Liver (tissue), 10 donors: Measurements from ENCODE around the gene SLC30A4. TPM values are rescaled to one million over a fixed set of nuclear protein-coding genes. Genes with fewer than 3 reads are reported as not detected.

Experiments used
- DNase-seq: peaks from one replicate; pipeline ENCODE4 v3.0.0-alpha.2; 2017; ENCODE audit warnings: low spot score
- H3K27ac ChIP-seq, 2 donors: one replicate each; pipeline ENCODE4 v1.7.0; 2013; ENCODE audit warnings: inconsistent platforms in 2 of 2, low read length in 2 of 2, control low read depth in 1 of 2, low read depth in 1 of 2, mild to moderate bottlenecking in 1 of 2
- H3K27me3 ChIP-seq, 4 donors: one replicate each; pipeline versions ENCODE4 v1.6.1 to v1.7.0; 2013; ENCODE audit warnings: low read length in 3 of 4, inconsistent platforms in 1 of 4, mild to moderate bottlenecking in 1 of 4, moderate library complexity in 1 of 4; ENCODE audit not compliant: control insufficient read depth in 4 of 4, insufficient read depth in 4 of 4
- H3K36me3 ChIP-seq, 4 donors: one replicate each; pipeline versions ENCODE4 v1.6.1 to v1.7.0; 2013; ENCODE audit warnings: low read length in 3 of 4, mild to moderate bottlenecking in 3 of 4, low read depth in 1 of 4, moderate library complexity in 1 of 4; ENCODE audit not compliant: control insufficient read depth in 4 of 4, insufficient read depth in 3 of 4
- H3K4me1 ChIP-seq, 4 donors: one replicate each; pipeline versions ENCODE4 v1.6.1 to v1.7.0; 2013; ENCODE audit warnings: low read length in 3 of 4, mild to moderate bottlenecking in 3 of 4, moderate library complexity in 1 of 4; ENCODE audit not compliant: control insufficient read depth in 4 of 4, insufficient read depth in 4 of 4
- H3K4me3 ChIP-seq, 3 donors: one replicate each; pipeline versions ENCODE4 v1.6.1 to v1.7.0; 2013; ENCODE audit warnings: low read length in 3 of 3, control low read depth in 1 of 3, low read depth in 1 of 3, mild to moderate bottlenecking in 1 of 3
- H3K9ac ChIP-seq, 2 donors: one replicate each; pipeline ENCODE4 v1.7.0; 2013; ENCODE audit warnings: low read length in 2 of 2, mild to moderate bottlenecking in 2 of 2, moderate library complexity in 2 of 2, control low read depth in 1 of 2, low read depth in 1 of 2
- H3K9me3 ChIP-seq, 4 donors: one replicate each; pipeline versions ENCODE4 v1.6.1 to v1.7.0; 2013; ENCODE audit warnings: low read length in 3 of 4; ENCODE audit not compliant: control insufficient read depth in 4 of 4
- CTCF ChIP-seq: fragments of 150-350 bp; IDR thresholded peaks from 2 replicates; pipeline ENCODE4 v1.5.1; 2017; ENCODE audit warnings: improper control_type of control experiment, low read depth, low read length; ENCODE audit not compliant: missing input control
- EGR1 ChIP-seq, 2 donors: IDR thresholded peaks; 2 replicates each; pipeline ENCODE4 v1.6.1; 2016 to 2018; ENCODE audit warnings: antibody characterized with exemption in 2 of 2, low read depth in 2 of 2
- GABPA ChIP-seq, 2 donors: IDR thresholded peaks in 1 of 2; conservative IDR thresholded peaks in 1 of 2; 2 replicates each; pipeline ENCODE4 v1.6.1; 2016; ENCODE audit warnings: antibody characterized with exemption in 2 of 2, mild to moderate bottlenecking in 1 of 2, moderate library complexity in 1 of 2
- NR2F2 ChIP-seq: IDR thresholded peaks from 2 replicates; pipeline ENCODE4 v1.6.1; 2016; ENCODE audit warnings: antibody characterized with exemption
- RAD21 ChIP-seq, 2 donors: IDR thresholded peaks; 2 replicates each; pipeline ENCODE4 v1.6.1; 2016; ENCODE audit warnings: antibody characterized with exemption in 2 of 2, mild to moderate bottlenecking in 2 of 2
- WGBS: extraction: QIAGEN DNeasy Blood & Tissue Kit; methylation state at CpG from one replicate; pipeline ENCODE4 v1.1.7; 2013; 5-methylcytosine and 5-hydroxymethylcytosine counted together
- polyA plus RNA-seq, 2 donors: library from polyadenylated mRNA; stranded (reverse) in 1 of 2; unstranded in 1 of 2; fragments of 200-250 nt in 1 of 2; fragments of >200 nt in 1 of 2; fragmentation: Nextera tagmentation in 1 of 2; extraction: Ambion mirVana in 1 of 2; gene quantifications; one replicate each; pipeline versions ENCODE4 v1.2.1 to v1.2.3, GENCODE V29; 2013 to 2015
- small RNA-seq: library from RNA; depleted of rRNA; stranded (forward); fragments of <200 nt; gene quantifications from one replicate; pipeline ENCODE3, GENCODE V24; 2014
- total RNA-seq, 2 donors: library from RNA; depleted of rRNA; stranded (reverse); fragments of >200 nt; gene quantifications; one replicate each; pipeline ENCODE4 v1.2.3, GENCODE V29; 2014
- donor health status: healthy.
- donor health status: healthy.
- donor health status: healthy.
- donor health status: healthy.
- donor health status: healthy.

SLC30A4 gene
- total and polyA plus RNA-seq, 4 donors, result 0.69 to 5.6 (median 2.7) TPM

DNA sequence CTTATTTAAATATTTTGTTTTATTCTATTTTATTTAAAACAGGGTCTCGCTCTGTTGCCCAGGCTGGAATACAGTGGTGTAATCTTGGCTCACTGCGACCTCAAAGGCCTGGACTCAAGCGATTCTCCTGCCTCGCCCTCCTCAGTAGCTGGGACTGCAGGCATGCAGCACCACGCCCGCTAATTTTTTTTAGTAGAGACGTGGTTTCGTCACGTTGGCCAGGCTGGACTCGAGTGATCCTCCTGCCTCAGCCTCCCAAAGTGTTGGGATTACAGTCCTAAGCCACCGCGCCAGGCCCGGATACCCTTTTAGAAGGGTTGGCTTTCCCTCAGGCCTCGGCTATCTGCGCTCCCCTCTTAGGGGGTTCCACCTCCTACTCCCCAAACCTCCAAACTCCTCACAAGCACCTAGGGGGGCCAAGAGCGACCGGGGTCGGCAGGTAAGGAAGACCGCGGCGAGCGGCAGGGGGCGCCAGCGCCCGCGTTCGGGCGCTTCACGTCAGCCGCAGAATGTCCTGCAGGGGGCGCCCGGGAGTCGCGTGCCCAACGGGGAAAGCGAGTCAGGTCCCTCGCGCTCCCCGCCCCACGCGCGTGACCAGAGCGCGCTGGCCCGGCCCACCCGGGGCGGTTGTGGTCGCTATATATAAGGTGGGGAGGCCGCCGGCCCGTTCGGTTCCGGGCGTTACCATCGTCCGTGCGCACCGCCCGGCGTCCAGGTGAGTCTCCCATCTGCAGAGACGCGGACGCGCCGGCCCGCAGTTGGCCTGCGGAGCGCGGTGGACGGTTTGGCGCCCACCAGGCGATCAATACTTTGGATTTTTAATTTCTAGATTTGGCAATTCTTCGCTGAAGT lies 92.4 kb downstream of the SLC30A4 start:
- no peak overlapping the region for H3K9ac ChIP-seq
- no peaks in the 10 kb centered on the region for H3K9me3 ChIP-seq
- no peak overlapping the region for H3K27ac ChIP-seq
- peak; percentile 92 for DNase-seq
- peaks cover 0 to 7% (median 4%) of the 10 kb centered on the region in 4 donors for H3K4me1 ChIP-seq
- peak; percentile 83 to 84 for TF ChIP-seq RAD21 (IDR thresholded peaks at IDR 0.05)
- TF ChIP-seq EGR1 (IDR thresholded peaks at IDR 0.05; ENCODE audit: low read depth in 2 of 2), result no peak
- TF ChIP-seq GABPA (IDR thresholded peaks at IDR 0.05 in 1 of 2, conservative IDR thresholded peaks at IDR 0.05 in 1 of 2), result no peak
- peak; percentile 95 for TF ChIP-seq CTCF
- TF ChIP-seq NR2F2, result no peak
- H3K4me3 ChIP-seq, result peak overlapping the region; percentile 32 to 62 (median 34)
- no peaks in the 10 kb centered on the region for H3K27me3 ChIP-seq
- no peaks in the 10 kb centered on the region for H3K36me3 ChIP-seq
- WGBS, result 11% methylated on average over 73 of the region's 73 CpGs

Small RNA genes within 50 kb of the gene (small RNA-seq; reads per million reads assigned to genes)
- gene DPPA5P2, result not detected
- gene SNORA41B, result not detected

Other genes starting within 250 kb of the SLC30A4 start
- gene GATM, start 144.2 kb downstream of the SLC30A4 start, total RNA-seq, result 1,000 to 10,000 TPM in 1 of 2 donors, 100 to 1,000 TPM in 1; 720 to 1,079 TPM
- gene GATM, start 144.2 kb downstream of the SLC30A4 start, polyA plus RNA-seq, result 100 to 1,000 TPM; 401 to 627 TPM
- gene BLOC1S6, start 64.6 kb upstream of the SLC30A4 start, total RNA-seq, result 10 to 100 TPM; 26.6 to 37.0 TPM
- 10 to 100 TPM; 13.3 to 16.4 TPM for gene BLOC1S6, start 64.6 kb upstream of the SLC30A4 start, polyA plus RNA-seq
- gene SQOR, start 112.3 kb upstream of the SLC30A4 start, total RNA-seq, result 10 to 100 TPM; 29.6 to 41.7 TPM
- gene SQOR, start 112.3 kb upstream of the SLC30A4 start, polyA plus RNA-seq, result 10 to 100 TPM; 31.1 to 39.1 TPM